ENCODE measurements around the gene SLC27A4. TPM values are rescaled to one million over a fixed set of nuclear protein-coding genes. Genes with fewer than 3 reads are reported as not detected.

SLC27A4 gene
- total RNA-seq, 2 experiments from 2014 or later, result 14.2 to 16.0 TPM

GRCh38 chr9:128371630-128372117 lies 31.3 kb downstream of the SLC27A4 start:
- H3K9me2 ChIP-seq (ENCODE audit: insufficient read depth, low read length), result no peaks in the 10 kb centered on the region
- no peaks in the 10 kb centered on the region for H3K9me3 ChIP-seq (ENCODE audit: low read length)
- H3K27ac ChIP-seq (ENCODE audit: low read depth, low read length, poor library complexity, severe bottlenecking), result peak overlapping the region; percentile 43
- H3K4me3 ChIP-seq (ENCODE audit: low read depth, low read length, poor library complexity, severe bottlenecking), result peak overlapping the region; percentile 87
- intact Hi-C loops (cut with micrococcal nuclease; ENCODE audit: unreplicated experiment), result loop anchor here (1.0 to 2.0 kb wide), 4 partner anchors 31 to 85 kb away; partner anchors contain the start of genes COQ4, ODF2, SLC27A4 and TRUB2
- ChIA-PET POLR2A (interaction anchor here (0.6 to 1.4 kb wide), 10 partner anchors 13 to 520 kb away, joined by 3 to 8 read pairs (median 3); no protein-coding TSS in a partner anchor), CTCF (ENCODE audit: unreplicated experiment) (interaction anchor here (0.6 to 1.4 kb wide), 4 partner anchors 10 to 109 kb away, joined by 3 to 9 read pairs (median 3); no protein-coding TSS in a partner anchor)
- H3K79me2 ChIP-seq (ENCODE audit: insufficient read depth, low read depth, low read length), result peaks cover 45% of the 10 kb centered on the region
- peak overlapping the region; percentile 94 for H3K4me2 ChIP-seq (ENCODE audit: low read length)
- H4K20me1 ChIP-seq (ENCODE audit: insufficient read depth, low read length), result no peaks in the 10 kb centered on the region
- H3K4me1 ChIP-seq (ENCODE audit: insufficient read depth, low read length, poor library complexity, severe bottlenecking), result peaks cover 16% of the 10 kb centered on the region
- peak overlapping the region; percentile 93; the same call in 1 of the 2 replicates for H2AFZ ChIP-seq (ENCODE audit: low read length)
- H3K36me3 ChIP-seq (ENCODE audit: insufficient read depth, low read length), result peaks cover 25% of the 10 kb centered on the region
- DNase-seq (ENCODE audit: low spot score), result no peak
- TF ChIP-seq EZH2phosphoT487 (IDR thresholded peaks at IDR 0.05; ENCODE audit: borderline replicate concordance, low read depth, low read length), result no peak
- TF ChIP-seq CTCF (conservative IDR thresholded peaks at IDR 0.05; ENCODE audit: low read length), result no peak
- TSS peak; percentile 84 for BruUV-seq (replicated peaks)

- H3K27ac ChIP-seq (ENCODE audit: low read depth, low read length, poor library complexity, severe bottlenecking), result peak overlapping the region; percentile 43
- H3K36me3 ChIP-seq (ENCODE audit: insufficient read depth, low read length), result peaks cover 30% of the 10 kb centered on the region
- peaks cover 46% of the 10 kb centered on the region for H3K79me2 ChIP-seq (ENCODE audit: insufficient read depth, low read depth, low read length)
- no peaks in the 10 kb centered on the region for H3K9me2 ChIP-seq (ENCODE audit: insufficient read depth, low read length)
- BruUV-seq (replicated peaks), result no TSS peak
- peaks cover 16% of the 10 kb centered on the region for H3K4me1 ChIP-seq (ENCODE audit: insufficient read depth, low read length, poor library complexity, severe bottlenecking)
- no peaks in the 10 kb centered on the region for H3K9me3 ChIP-seq (ENCODE audit: low read length)
- peak; percentile 17 for DNase-seq (ENCODE audit: low spot score)
- ChIA-PET POLR2A (interaction anchor here (0.6 kb wide), 1 partner anchor 346 kb away, joined by 4 read pairs; no protein-coding TSS in a partner anchor), CTCF (ENCODE audit: unreplicated experiment) (interaction anchor here (0.6 to 1.4 kb wide), 2 partner anchors 38 to 110 kb away, joined by 3 read pairs; no protein-coding TSS in a partner anchor)
- H3K4me3 ChIP-seq (ENCODE audit: low read depth, low read length, poor library complexity, severe bottlenecking), result peak overlapping the region; percentile 87
- no peak overlapping the region for H2AFZ ChIP-seq (ENCODE audit: low read length)
- H3K4me2 ChIP-seq (ENCODE audit: low read length), result peak overlapping the region; percentile 94
- no peaks in the 10 kb centered on the region for H4K20me1 ChIP-seq (ENCODE audit: insufficient read depth, low read length)
- intact Hi-C loops (cut with micrococcal nuclease; ENCODE audit: unreplicated experiment), result no loop called here
- TF ChIP-seq CTCF (conservative IDR thresholded peaks at IDR 0.05; ENCODE audit: low read length) (no peak), EZH2phosphoT487 (IDR thresholded peaks at IDR 0.05; ENCODE audit: borderline replicate concordance, low read depth, low read length) (no peak)
Measured at GRCh38 chr9:128372188-128372641, 31.9 kb downstream of the SLC27A4 start.

- Histone ChIP-seq H3K9me2 (ENCODE audit: insufficient read depth, low read length) (no peaks in the 10 kb centered on the region), H3K4me2 (ENCODE audit: low read length) (peak overlapping the region; percentile 94), H3K79me2 (ENCODE audit: insufficient read depth, low read depth, low read length) (peaks cover 46% of the 10 kb centered on the region), H2AFZ (ENCODE audit: low read length) (no peak overlapping the region), H3K4me1 (ENCODE audit: insufficient read depth, low read length, poor library complexity, severe bottlenecking) (peaks cover 16% of the 10 kb centered on the region), H4K20me1 (ENCODE audit: insufficient read depth, low read length) (no peaks in the 10 kb centered on the region), H3K4me3 (ENCODE audit: low read depth, low read length, poor library complexity, severe bottlenecking) (peak overlapping the region; percentile 87), H3K9me3 (ENCODE audit: low read length) (no peaks in the 10 kb centered on the region), H3K27ac (ENCODE audit: low read depth, low read length, poor library complexity, severe bottlenecking) (no peak overlapping the region), H3K36me3 (ENCODE audit: insufficient read depth, low read length) (peaks cover 32% of the 10 kb centered on the region)
- intact Hi-C loops (cut with micrococcal nuclease; ENCODE audit: unreplicated experiment), result no loop called here
- BruUV-seq (replicated peaks), result no TSS peak
- TF ChIP-seq EZH2phosphoT487 (IDR thresholded peaks at IDR 0.05; ENCODE audit: borderline replicate concordance, low read depth, low read length) (no peak), CTCF (conservative IDR thresholded peaks at IDR 0.05; ENCODE audit: low read length) (no peak)
- DNase-seq (ENCODE audit: low spot score), result no peak
- CTCF ChIA-PET (ENCODE audit: unreplicated experiment), result no interaction called here
- POLR2A ChIA-PET, result no interaction called here
Measured at GRCh38 chr9:128372784-128373183, 32.5 kb downstream of the SLC27A4 start.
